Measurements from ENCODE around the gene LRRC2.

GRCh38 chr3:46519952-46520351 is 46.1 kb downstream of the LRRC2 start:
- TF ChIP-seq POLR2A (IDR thresholded peaks at IDR 0.05) (no peak), CTCF (IDR thresholded peaks at IDR 0.05) (no peak)

Data from adrenal gland (tissue), 5 donors.